GM12874 (cell line): ENCODE results near the gene BIK.

ENCODE experiments used
- CTCF ChIP-seq: IDR thresholded peaks from 2 replicates; pipeline ENCODE4 v1.5.1; 2011; ENCODE audit warnings: low read depth, mild to moderate bottlenecking, control low read depth, low read length, moderate library complexity; ENCODE audit not compliant: insufficient read depth

The BIK gene

GRCh38 chr22:43155789-43156188, 45.2 kb downstream of the BIK start:
- TF ChIP-seq CTCF: no peak

- no peak for TF ChIP-seq CTCF
Measured at GRCh38 chr22:43156413-43156812, 45.9 kb downstream of the BIK start.

GRCh38 chr22:43157874-43158546, 47.5 kb downstream of the BIK start:
- no peak for TF ChIP-seq CTCF

- TF ChIP-seq CTCF: no peak
Measured at GRCh38 chr22:43158778-43159483, 48.4 kb downstream of the BIK start.

- peak; percentile 49 for TF ChIP-seq CTCF
Measured at GRCh38 chr22:43159484-43160178, 49.1 kb downstream of the BIK start.

GRCh38 chr22:43160497-43161126, 50.1 kb downstream of the BIK start:
- no peak for TF ChIP-seq CTCF
